Mammary epithelial cell (primary cell): ENCODE measurements around the gene NUP62.
"Not testable (repeated sequence)": the region's sequence is repeated elsewhere in the genome, so short reads cannot be mapped to it uniquely, and the experiment has no call there.

Experiments
- EZH2 ChIP-seq: IDR thresholded peaks from 2 replicates; pipeline ENCODE4 v1.6.1; 2012; ENCODE audit warnings: low read length, inconsistent platforms, borderline replicate concordance
- TF ChIP-seq, protein P1 (sequence below), 2 donors: IDR thresholded peaks in 1 of 2; conservative IDR thresholded peaks in 1 of 2; 2 replicates each; pipeline ENCODE4 v1.5.1; 2011 to 2012; ENCODE audit warnings: inconsistent platforms in 2 of 2, low read length in 2 of 2, mild to moderate bottlenecking in 2 of 2, control low read depth in 1 of 2, low read depth in 1 of 2; ENCODE audit not compliant: insufficient read depth in 1 of 2; ENCODE audit errors: extremely low read depth in 1 of 2

DNA sequence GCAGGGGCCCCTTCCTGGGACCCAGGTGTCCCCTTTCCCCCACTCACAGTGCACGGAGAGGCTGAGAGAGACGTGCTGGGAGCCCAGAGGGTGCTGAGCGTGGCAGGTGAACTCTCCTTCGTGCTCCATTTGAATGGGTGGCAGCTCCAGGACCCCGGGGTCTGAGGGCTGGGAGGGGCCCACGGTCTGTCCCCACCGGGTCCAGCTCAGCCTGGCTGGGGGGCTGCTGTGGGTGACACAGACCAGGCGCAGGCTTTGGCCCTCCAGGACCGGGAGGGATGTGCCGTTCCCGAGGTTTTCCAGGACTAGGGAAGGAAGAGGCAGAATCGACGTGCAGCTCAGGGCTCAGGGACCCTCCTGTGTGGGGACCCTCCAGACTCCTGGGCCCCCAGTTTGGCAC, 29.3 kb upstream of the NUP62 start:
- TF ChIP-seq, protein P1, sequence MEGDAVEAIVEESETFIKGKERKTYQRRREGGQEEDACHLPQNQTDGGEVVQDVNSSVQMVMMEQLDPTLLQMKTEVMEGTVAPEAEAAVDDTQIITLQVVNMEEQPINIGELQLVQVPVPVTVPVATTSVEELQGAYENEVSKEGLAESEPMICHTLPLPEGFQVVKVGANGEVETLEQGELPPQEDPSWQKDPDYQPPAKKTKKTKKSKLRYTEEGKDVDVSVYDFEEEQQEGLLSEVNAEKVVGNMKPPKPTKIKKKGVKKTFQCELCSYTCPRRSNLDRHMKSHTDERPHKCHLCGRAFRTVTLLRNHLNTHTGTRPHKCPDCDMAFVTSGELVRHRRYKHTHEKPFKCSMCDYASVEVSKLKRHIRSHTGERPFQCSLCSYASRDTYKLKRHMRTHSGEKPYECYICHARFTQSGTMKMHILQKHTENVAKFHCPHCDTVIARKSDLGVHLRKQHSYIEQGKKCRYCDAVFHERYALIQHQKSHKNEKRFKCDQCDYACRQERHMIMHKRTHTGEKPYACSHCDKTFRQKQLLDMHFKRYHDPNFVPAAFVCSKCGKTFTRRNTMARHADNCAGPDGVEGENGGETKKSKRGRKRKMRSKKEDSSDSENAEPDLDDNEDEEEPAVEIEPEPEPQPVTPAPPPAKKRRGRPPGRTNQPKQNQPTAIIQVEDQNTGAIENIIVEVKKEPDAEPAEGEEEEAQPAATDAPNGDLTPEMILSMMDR (conservative IDR thresholded peaks at IDR 0.05 in 1 of 2, IDR thresholded peaks at IDR 0.05 in 1 of 2; ENCODE audit: extremely low read depth in 1 of 2, insufficient read depth in 1 of 2, low read depth in 1 of 2, low read length in 2 of 2), result not testable (repeated sequence)
- not testable (repeated sequence) for TF ChIP-seq EZH2
